ACHN (cell line): ENCODE measurements around the gene FOXP1.

ENCODE experiments used
- DNase-seq: peaks from one replicate; pipeline ENCODE4 v3.0.0-alpha.2; 2015
- in situ Hi-C: cut with HindIII; loops from 2 replicates; pipeline ENCODE4 v1.10.0; 2017; ENCODE audit warnings: low sequenced_read_pairs, low pct_ligation_motif_present, low pct_unique_long_range_greater_than_20kb

The FOXP1 gene

GRCh38 chr3:71469138-71469435 is 114.4 kb downstream of the FOXP1 start:
- in situ Hi-C loops: no loop called here
- DNase-seq: no peak

- in situ Hi-C loops: no loop called here
Observed at GRCh38 chr3:71468311-71469137, 115.0 kb downstream of the FOXP1 start.

GRCh38 chr3:71466483-71466882 is 117.0 kb downstream of the FOXP1 start:
- in situ Hi-C loops: no loop called here
- no peak for DNase-seq

More at GRCh38 chr3:71468311-71469137, 115.0 kb downstream of the FOXP1 start:
- no peak for DNase-seq

- in situ Hi-C loops: no loop called here
- DNase-seq: no peak
Observed at GRCh38 chr3:71465371-71466036, 118.0 kb downstream of the FOXP1 start.

GRCh38 chr3:71464613-71465012 is 118.9 kb downstream of the FOXP1 start:
- DNase-seq: no peak
- in situ Hi-C loops: no loop called here

GRCh38 chr3:71463617-71464016 is 119.9 kb downstream of the FOXP1 start:
- no peak for DNase-seq
- in situ Hi-C loops: no loop called here

GRCh38 chr3:71462586-71462985 is 120.9 kb downstream of the FOXP1 start:
- no peak for DNase-seq
- in situ Hi-C loops: no loop called here

GRCh38 chr3:71461749-71462483 is 121.6 kb downstream of the FOXP1 start:
- in situ Hi-C loops: no loop called here
- peak; percentile 7 for DNase-seq

GRCh38 chr3:71461114-71461513 is 122.4 kb downstream of the FOXP1 start:
- in situ Hi-C loops: no loop called here
- DNase-seq: no peak

- no peak for DNase-seq
- in situ Hi-C loops: no loop called here
Observed at GRCh38 chr3:71458895-71459294, 124.6 kb downstream of the FOXP1 start.

- in situ Hi-C loops: no loop called here
- no peak for DNase-seq
Observed at GRCh38 chr3:71456826-71457225, 126.7 kb downstream of the FOXP1 start.

- in situ Hi-C loops: no loop called here
- no peak for DNase-seq
Observed at GRCh38 chr3:71456156-71456555, 127.4 kb downstream of the FOXP1 start.

- no peak for DNase-seq
- in situ Hi-C loops: no loop called here
Observed at GRCh38 chr3:71454512-71455403, 128.8 kb downstream of the FOXP1 start.

- in situ Hi-C loops: no loop called here
- no peak for DNase-seq
Observed at GRCh38 chr3:71453822-71454511, 129.6 kb downstream of the FOXP1 start.

GRCh38 chr3:71453319-71453718 is 130.2 kb downstream of the FOXP1 start:
- DNase-seq: no peak
- in situ Hi-C loops: no loop called here

GRCh38 chr3:71451812-71452211 is 131.7 kb downstream of the FOXP1 start:
- no peak for DNase-seq
- in situ Hi-C loops: no loop called here

GRCh38 chr3:71451060-71451459 is 132.5 kb downstream of the FOXP1 start:
- in situ Hi-C loops: no loop called here
- DNase-seq: no peak

GRCh38 chr3:71450162-71450561 is 133.4 kb downstream of the FOXP1 start:
- DNase-seq: no peak
- in situ Hi-C loops: no loop called here
